Breast epithelium (tissue), 3 donors: Measurements from ENCODE around the gene SIK1.
"Not testable (repeated sequence)": the region's sequence is repeated elsewhere in the genome, so short reads cannot be mapped to it uniquely, and the experiment has no call there.

Experiments
- POLR2A ChIP-seq: fragments of 450-650 bp; IDR thresholded peaks from one replicate; pipeline ENCODE4 v1.6.1; 2016; ENCODE audit warnings: antibody characterized with exemption, mild to moderate bottlenecking, moderate library complexity
- POLR2AphosphoS5 ChIP-seq, 3 donors: sonication (generic); formaldehyde crosslinking; IDR thresholded peaks; one replicate each; pipeline ENCODE4 v1.6.1; 2017; ENCODE audit warnings: antibody characterized with exemption in 3 of 3
- TF ChIP-seq, protein P1 (sequence below), 3 donors: fragments of 450-650 bp; IDR thresholded peaks; one replicate each; pipeline ENCODE4 v1.5.1; 2016 to 2017; ENCODE audit warnings: antibody characterized with exemption in 3 of 3, mild to moderate bottlenecking in 3 of 3, moderate library complexity in 3 of 3

DNA sequence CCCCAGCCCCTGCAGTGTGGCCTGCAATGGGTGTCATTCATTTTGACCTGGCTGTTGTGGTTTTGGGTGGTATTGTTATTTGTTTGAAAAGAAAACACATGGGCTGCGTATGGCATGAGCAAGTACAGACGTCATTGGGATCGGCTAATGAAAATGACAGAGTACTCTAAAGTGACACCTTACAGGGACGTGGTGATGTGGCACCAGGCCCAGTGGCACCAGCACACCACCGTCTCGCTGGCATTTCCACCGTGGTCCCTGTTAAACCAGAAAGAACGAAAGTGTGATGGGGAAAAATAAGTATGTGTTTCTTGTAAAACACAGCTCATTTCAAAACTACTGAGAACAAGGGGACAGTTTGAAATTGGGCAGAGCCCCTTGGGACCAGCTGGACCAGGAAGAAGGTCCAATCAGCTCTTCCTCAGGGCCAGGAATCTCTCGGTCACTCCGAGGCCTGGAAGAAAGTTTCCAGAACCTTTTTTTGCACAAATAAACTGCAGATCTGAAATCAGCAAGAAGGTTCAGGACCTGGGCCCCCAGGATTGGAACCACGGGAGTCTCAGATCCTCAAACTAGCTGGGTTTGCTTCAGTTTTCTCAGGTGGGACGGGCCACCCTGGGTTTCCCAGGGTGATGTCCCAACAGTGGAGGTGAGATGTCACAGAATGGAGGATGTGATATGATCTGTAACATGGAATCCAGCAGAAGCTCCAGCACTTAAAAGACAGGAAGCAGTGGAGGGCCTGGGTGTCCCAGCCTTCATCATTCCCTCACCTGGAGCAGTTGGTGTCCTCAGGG, 6.6 kb upstream of the SIK1 start:
- not testable (repeated sequence) for TF ChIP-seq POLR2AphosphoS5 (IDR thresholded peaks at IDR 0.05); POLR2A
- TF ChIP-seq, protein P1, sequence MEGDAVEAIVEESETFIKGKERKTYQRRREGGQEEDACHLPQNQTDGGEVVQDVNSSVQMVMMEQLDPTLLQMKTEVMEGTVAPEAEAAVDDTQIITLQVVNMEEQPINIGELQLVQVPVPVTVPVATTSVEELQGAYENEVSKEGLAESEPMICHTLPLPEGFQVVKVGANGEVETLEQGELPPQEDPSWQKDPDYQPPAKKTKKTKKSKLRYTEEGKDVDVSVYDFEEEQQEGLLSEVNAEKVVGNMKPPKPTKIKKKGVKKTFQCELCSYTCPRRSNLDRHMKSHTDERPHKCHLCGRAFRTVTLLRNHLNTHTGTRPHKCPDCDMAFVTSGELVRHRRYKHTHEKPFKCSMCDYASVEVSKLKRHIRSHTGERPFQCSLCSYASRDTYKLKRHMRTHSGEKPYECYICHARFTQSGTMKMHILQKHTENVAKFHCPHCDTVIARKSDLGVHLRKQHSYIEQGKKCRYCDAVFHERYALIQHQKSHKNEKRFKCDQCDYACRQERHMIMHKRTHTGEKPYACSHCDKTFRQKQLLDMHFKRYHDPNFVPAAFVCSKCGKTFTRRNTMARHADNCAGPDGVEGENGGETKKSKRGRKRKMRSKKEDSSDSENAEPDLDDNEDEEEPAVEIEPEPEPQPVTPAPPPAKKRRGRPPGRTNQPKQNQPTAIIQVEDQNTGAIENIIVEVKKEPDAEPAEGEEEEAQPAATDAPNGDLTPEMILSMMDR (IDR thresholded peaks at IDR 0.05) = not testable (repeated sequence)
